Kidney (tissue), 14 donors: ENCODE measurements around the gene NUP62. TPM values are rescaled to one million over a fixed set of nuclear protein-coding genes. Genes with fewer than 3 reads are reported as not detected.

Experiments
- DNase-seq, 5 donors: peaks; one replicate each; pipeline ENCODE4 v3.0.0-alpha.2; 2013 to 2020
- FAIRE-seq: peaks from 2 replicates; lab custom pipeline; 2012; peaks lifted over from hg19 to GRCh38; lab: Jason Lieb, UNC
- H3K27ac ChIP-seq, 2 donors: one replicate each; pipeline ENCODE4 v1.7.0; 2013; ENCODE audit warnings: low read depth in 2 of 2, low read length in 2 of 2, inconsistent platforms in 1 of 2
- H3K27me3 ChIP-seq: one replicate; pipeline ENCODE4 v1.7.1; 2013; ENCODE audit warnings: low read length, inconsistent platforms; ENCODE audit not compliant: control insufficient read depth, insufficient read depth
- H3K36me3 ChIP-seq, 3 donors: one replicate each; pipeline versions ENCODE4 v1.7.0 to v1.7.1; 2013; ENCODE audit warnings: low read length in 3 of 3, control low read depth in 1 of 3, inconsistent platforms in 1 of 3; ENCODE audit not compliant: insufficient read depth in 3 of 3, control insufficient read depth in 2 of 3
- H3K4me1 ChIP-seq, 3 donors: one replicate each; pipeline versions ENCODE4 v1.7.0 to v1.7.1; 2013; ENCODE audit warnings: low read length in 3 of 3, inconsistent platforms in 1 of 3, low read depth in 1 of 3; ENCODE audit not compliant: control insufficient read depth in 2 of 3, insufficient read depth in 2 of 3
- H3K4me3 ChIP-seq, 3 donors: one replicate each; pipeline versions ENCODE4 v1.7.0 to v1.8.1; 2013; ENCODE audit warnings: low read length in 3 of 3, control low read depth in 1 of 3, inconsistent platforms in 1 of 3
- H3K9ac ChIP-seq, 3 donors: one replicate each; pipeline versions ENCODE4 v1.7.0 to v1.7.1; 2013; ENCODE audit warnings: low read length in 3 of 3, control low read depth in 1 of 3, inconsistent platforms in 1 of 3
- H3K9me3 ChIP-seq, 3 donors: one replicate each; pipeline versions ENCODE4 v1.7.0 to v1.7.1; 2013; ENCODE audit warnings: low read length in 3 of 3, control low read depth in 1 of 3, inconsistent platforms in 1 of 3; ENCODE audit not compliant: control insufficient read depth in 2 of 3, insufficient read depth in 1 of 3
- intact Hi-C: fragments of 100-400 bp; cut with DNase I; formaldehyde crosslinking; loops from one replicate; pipeline ENCODE4 v1.11.1; 2022
- polyA plus RNA-seq: library from polyadenylated mRNA; stranded (reverse); fragments of 350-450 nt; fragmentation: Illumina TruSeq; extraction: RNeasy Lipid Tissue Mini Kit (QIAGEN cat#74804); gene quantifications from one replicate; pipeline ENCODE4 v1.2.3, GENCODE V29; 2014; ENCODE audit warnings: low read depth, low replicate concordance; ENCODE audit not compliant: insufficient read depth
- total RNA-seq: library from RNA; stranded (reverse); fragmentation: NEBNext Ultra II Directional; extraction: Animal tissue kit (Norgen Biotek cat#: 25700); gene quantifications from one replicate; pipeline ENCODE4 v1.2.1, GENCODE V29; 2021
- TF ChIP-seq, protein P1 (sequence below): IDR thresholded peaks from 3 replicates; pipeline ENCODE4 v1.5.1; 2012; ENCODE audit warnings: mild to moderate bottlenecking, moderate library complexity, borderline replicate concordance; ENCODE audit not compliant: insufficient read depth; ENCODE audit errors: extremely low read depth
- donor health status: control.
- donor health status: control.
- donor health status: control.
- donor health status: control.
- donor health status: control.
- donor health status: DM: yes; HTN: yes; CAD: no.
- donor health status: Normal renal cell carcinoma (clear cell type).

Gene NUP62
- total and polyA plus RNA-seq, 2 donors from 2014 or later, result 17.1 to 39.0 TPM

DNA sequence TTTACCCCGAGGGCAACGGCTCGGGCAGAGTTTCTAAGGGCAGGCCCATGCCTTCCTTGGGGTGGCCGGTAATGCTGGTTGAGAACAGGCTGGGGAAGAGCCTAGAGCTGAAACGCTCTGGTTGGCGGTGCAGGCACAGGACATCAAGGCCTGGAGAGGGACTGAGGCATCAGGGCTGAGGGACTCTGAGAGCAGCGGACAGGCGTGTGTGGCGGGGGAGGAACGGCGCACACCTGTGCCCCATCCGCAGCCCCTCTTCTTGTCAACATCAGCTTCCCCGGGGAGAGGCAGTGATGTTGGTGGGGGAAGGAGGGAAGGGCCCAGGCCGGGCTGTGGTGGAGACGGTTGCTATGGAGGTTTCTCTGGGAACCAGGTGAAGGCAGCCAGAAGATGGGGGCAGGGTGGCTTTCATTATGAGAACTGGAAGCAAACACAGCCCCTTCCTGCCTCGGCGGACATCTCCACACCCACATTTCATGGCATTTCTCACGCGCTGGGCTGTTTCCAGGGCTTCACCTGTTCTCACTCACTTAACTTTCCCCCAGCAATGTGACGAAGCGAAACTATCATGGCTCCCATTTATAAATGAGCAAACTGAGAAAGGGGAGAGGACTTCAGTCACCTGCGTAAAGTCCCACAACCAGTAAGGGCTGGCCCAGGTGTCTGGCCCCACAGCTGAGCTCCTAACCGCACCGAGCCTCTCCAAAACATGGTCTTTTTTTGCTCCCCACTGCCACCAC lies 8.5 kb downstream of the NUP62 start:
- FAIRE-seq (no peak), DNase-seq (peak in 2 of 5 donors; percentile 39 to 47)
- Histone ChIP-seq H3K9me3 (no peaks in the 10 kb centered on the region), H3K4me1 (peaks cover 0 to 2% (median 0%) of the 10 kb centered on the region in 3 donors), H3K36me3 (peaks cover 2 to 6% (median 4%) of the 10 kb centered on the region in 3 donors), H3K27me3 (no peaks in the 10 kb centered on the region), H3K4me3 (no peak overlapping the region), H3K27ac (no peak overlapping the region), H3K9ac (no peak overlapping the region)
- intact Hi-C loops, result no loop called here
- TF ChIP-seq, protein P1, sequence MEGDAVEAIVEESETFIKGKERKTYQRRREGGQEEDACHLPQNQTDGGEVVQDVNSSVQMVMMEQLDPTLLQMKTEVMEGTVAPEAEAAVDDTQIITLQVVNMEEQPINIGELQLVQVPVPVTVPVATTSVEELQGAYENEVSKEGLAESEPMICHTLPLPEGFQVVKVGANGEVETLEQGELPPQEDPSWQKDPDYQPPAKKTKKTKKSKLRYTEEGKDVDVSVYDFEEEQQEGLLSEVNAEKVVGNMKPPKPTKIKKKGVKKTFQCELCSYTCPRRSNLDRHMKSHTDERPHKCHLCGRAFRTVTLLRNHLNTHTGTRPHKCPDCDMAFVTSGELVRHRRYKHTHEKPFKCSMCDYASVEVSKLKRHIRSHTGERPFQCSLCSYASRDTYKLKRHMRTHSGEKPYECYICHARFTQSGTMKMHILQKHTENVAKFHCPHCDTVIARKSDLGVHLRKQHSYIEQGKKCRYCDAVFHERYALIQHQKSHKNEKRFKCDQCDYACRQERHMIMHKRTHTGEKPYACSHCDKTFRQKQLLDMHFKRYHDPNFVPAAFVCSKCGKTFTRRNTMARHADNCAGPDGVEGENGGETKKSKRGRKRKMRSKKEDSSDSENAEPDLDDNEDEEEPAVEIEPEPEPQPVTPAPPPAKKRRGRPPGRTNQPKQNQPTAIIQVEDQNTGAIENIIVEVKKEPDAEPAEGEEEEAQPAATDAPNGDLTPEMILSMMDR, result no peak

DNA sequence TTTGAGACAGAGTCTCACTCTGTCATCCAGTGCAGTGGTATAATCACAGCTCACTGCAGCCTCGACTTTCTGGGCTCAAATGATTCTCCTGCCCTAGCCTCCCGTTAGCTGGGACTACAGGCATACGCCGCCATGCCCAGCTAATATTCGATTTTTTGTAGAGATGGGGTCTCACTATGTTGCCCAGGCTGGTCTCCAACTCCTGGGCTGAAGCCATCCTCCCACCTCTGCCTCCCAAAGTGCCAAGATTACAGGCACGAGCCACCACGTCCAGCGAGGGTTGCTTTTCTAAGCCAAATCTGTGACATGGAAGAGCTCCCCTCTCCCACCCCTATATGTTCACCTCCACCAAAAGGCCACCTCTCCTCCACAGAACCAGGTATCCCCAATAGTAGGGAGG lies 11.2 kb downstream of the NUP62 start:
- FAIRE-seq (no peak), DNase-seq (no peak)
- Histone ChIP-seq H3K27me3 (no peaks in the 10 kb centered on the region), H3K36me3 (peaks cover 0 to 10% (median 0%) of the 10 kb centered on the region in 3 donors), H3K9me3 (no peaks in the 10 kb centered on the region), H3K4me1 (no peaks in the 10 kb centered on the region), H3K27ac (no peak overlapping the region), H3K4me3 (no peak overlapping the region), H3K9ac (no peak overlapping the region)
- intact Hi-C loops, result no loop called here
- TF ChIP-seq, protein P1, result no peak

DNA sequence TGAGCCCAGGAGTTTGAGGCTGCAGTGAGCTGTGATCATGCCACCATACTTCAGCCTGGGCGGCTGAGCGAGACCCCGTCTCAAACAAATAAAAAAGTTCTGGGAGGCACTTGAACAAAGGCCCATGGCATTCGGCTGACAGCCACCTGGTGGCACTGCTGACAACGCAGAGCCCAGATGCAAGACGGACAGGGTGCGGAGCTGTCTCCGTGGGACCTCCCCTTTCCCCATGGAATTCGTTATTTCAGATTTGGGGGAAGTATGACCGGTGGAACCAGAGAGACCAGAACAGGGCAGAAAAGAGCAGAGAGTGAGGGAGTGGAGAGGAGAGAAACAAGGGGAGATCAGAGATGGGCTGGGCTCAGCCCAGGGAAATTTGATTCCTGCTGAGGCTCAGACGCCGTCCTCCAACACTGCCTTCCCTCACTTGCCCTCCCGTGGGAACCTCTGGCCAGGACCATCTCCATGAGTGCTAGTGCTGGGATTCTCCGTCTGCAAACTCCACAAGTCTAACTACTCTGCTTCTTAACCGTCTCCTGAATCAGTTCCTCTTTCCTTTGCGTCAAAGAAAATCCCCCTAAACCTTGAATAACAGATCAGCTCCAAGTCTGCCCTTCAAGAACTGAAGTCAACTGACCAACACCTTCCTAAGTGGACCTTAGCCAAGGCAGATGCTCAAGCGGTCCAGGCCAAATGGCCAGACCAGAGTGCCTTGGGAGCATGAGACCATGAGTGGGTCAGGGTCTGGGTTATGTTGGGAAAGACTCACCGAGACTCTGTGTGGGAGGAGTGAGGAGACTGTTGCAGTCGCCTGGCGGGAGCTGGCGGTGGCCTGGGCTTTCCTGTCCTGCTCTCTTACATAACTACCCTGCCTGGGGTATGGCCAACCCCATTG lies 12.2 kb downstream of the NUP62 start:
- Histone ChIP-seq H3K4me1 (no peaks in the 10 kb centered on the region), H3K4me3 (no peak overlapping the region), H3K27me3 (no peaks in the 10 kb centered on the region), H3K27ac (no peak overlapping the region), H3K36me3 (peaks cover 0 to 14% (median 0%) of the 10 kb centered on the region in 3 donors), H3K9me3 (no peaks in the 10 kb centered on the region), H3K9ac (no peak overlapping the region)
- intact Hi-C loops, result no loop called here
- TF ChIP-seq, protein P1, result no peak
- no peak for FAIRE-seq
- peak in 2 of 5 donors; percentile 21 to 35 for DNase-seq
